IPS-18c (cell line): ENCODE data around the gene KRTAP10-9.
"Not testable (repeated sequence)": the region's sequence is repeated elsewhere in the genome, so short reads cannot be mapped to it uniquely, and the experiment has no call there.

Experiments
- H3K4me3 ChIP-seq: 2 replicates; pipeline ENCODE4 v1.7.0; 2013; ENCODE audit warnings: low read depth, mild to moderate bottlenecking, low read length, moderate library complexity; ENCODE audit not compliant: insufficient read depth
- H3K9me3 ChIP-seq: one replicate; pipeline ENCODE4 v1.6.1; 2013; ENCODE audit warnings: mild to moderate bottlenecking, low read length, moderate library complexity; ENCODE audit not compliant: control insufficient read depth, insufficient read depth

The KRTAP10-9 gene, protein sequence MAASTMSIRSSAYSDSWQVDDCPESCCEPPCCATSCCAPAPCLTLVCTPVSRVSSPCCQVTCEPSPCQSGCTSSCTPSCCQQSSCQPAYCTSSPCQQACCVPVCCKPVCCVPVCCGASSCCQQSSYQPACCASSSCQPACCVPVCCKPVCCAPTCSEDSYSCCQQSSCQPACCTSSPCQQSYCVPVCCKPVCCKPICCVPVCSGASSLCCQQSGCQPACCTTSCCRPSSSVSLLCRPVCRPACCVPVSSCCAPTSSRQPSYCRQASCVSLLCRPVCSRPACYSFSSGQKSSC

DNA sequence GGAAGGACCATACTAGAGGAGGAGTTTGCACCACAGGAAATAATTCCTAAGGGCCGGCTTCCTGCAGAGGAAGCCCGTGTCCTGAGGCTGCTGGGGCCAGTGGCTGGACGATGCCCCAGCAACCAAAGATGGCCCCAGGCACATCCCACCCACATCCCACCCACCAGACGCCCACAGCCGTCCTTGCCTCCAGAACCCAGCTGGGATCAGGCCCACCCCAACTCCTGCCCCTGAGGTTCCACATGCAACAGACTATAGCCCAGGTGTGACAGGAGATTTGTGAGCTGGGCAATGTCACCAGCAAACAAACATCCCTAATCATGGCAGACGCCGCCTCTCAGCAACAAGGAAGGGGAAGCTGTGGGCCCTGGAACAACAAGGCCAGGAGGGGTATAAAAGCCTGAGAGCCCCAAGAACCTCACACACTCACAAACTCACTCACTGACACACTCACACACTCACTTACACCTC is at the start of gene KRTAP10-9:
Gene KRTAP10-9 (plus strand): TSS at position 421 of the 471 bp plus-strand sequence. CDS start 79 bp downstream, outside the sequence.
- H3K9me3 ChIP-seq, result peaks cover 9% of the 10 kb centered on the region
- H3K4me3 ChIP-seq, result no peak within 1 kb of the TSS

DNA sequence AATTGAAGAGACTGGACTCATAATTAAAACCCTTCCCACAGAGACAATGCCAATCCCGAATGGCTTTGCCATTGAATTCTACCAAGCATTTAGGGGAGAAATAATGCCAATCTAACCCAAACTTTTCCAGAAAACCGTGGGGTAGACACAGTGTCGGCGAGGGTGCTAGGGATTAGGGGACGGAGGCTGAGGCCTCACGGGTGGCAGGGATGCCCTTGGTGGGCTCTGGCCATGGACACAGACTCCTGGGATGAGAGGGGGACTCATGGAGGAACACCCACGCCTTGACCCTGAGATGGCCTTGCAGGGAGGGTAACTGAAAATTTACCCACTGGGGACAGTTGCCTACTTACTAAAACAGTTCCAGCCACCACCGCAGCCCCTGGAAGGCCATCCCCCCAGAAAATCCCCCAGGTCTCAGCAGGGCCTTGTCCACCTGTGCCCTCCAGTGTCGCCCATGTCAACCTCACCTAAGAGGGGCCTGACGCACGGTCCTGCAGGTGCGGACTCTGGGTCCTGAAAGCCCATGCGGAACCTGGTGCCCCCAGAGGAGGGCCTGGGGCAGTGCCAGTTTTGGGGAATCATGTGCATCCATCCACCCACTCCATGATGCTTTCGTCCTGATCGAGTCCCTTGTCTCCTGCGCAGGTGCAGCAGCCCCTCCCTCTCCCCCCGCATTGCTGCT is 48.4 kb upstream of the KRTAP10-9 start:
- Histone ChIP-seq H3K4me3 (no peak overlapping the region), H3K9me3 (peaks cover 5% of the 10 kb centered on the region)

DNA sequence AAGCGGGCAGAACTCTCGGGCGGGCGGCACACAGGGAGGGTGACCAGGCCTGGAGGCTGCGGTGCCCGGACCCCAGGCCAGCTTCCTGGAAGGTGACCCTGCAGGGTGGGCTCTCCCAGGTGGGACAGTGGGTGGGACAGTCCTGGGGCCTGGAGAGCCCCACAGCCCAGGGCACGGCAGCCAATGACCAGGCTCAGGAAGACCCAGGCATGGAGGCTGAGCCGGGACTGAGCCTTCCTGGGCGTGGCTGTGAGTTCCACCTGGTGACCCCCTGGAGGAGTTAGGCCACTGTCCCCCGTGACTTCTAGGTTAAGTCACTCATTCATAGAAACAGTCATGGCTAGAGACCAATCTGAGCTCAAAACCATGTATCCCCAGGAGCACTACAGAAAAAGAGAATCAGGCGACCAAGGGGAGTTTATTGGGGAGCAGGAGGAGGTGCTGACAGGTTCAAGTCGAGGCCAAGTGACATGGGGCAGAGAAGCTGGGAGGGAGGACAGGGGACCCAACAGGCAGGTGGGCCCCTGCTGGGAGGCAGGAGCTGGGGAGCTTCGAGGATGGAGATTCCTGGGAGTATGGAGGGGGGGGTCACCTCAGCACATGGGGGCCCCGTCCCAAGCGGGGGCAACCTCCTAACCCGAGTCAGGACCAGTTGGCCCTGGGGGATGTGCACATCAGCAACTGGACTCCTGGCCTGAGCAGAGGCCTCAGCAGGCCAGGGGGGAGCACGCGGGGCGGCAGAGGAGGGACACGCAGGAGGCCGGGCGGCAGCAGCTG is 47.6 kb upstream of the KRTAP10-9 start:
- no peak overlapping the region for H3K4me3 ChIP-seq
- H3K9me3 ChIP-seq, result peaks cover 5% of the 10 kb centered on the region

DNA sequence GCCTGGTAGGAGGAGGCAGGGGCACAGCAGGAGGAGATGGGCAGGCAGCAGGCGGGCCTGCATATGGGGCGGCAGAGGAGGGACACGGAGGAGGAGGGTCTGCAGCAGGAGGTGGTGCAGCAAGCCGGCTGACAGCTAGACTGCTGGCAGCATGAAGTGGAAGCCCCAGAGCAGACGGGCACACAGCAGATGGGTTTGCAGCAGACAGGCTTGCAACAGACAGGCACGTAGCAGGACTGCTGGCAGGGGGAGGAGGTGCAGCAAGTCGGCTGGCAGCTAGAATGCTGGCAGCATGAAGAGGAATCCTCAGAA is 47.1 kb upstream of the KRTAP10-9 start:
- peaks cover 5% of the 10 kb centered on the region for H3K9me3 ChIP-seq
- H3K4me3 ChIP-seq, result no peak overlapping the region

DNA sequence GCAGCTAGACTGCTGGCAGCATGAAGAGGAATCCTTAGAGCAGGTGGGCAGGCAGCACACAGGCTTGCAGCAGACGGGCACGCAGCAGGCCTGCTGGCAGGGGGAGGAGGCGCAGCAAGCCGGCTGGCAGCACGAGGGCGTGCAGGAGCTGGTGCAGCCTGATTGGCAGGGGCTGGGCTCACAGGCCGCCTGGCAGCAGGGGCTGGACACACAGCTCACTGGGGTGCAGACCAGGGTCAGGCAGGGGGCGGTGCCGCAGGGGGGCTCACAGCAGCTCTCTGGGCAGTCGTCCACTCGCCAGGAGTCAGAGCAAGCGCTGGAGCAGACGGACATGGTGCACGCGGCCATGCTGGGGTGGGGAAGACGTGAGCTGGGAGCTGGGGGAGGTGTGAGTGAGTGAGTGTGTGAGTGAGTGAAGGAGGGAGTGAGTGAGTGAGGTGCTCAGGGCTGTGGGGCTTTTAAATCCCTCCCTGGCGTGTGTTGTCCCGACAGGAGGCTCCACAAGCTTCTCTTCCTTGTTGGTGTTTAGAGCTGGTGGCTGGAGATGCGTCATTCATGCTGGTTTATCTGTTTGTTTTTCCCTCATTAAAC is 46.6 kb upstream of the KRTAP10-9 start, which contains the start of gene KRTAP10-5:
Gene KRTAP10-5 (minus strand): TSS at position 374 of the 591 bp plus-strand sequence. CDS start 26 bp downstream, at position 348.
- not testable (repeated sequence) for H3K4me3 ChIP-seq, H3K9me3 ChIP-seq

DNA sequence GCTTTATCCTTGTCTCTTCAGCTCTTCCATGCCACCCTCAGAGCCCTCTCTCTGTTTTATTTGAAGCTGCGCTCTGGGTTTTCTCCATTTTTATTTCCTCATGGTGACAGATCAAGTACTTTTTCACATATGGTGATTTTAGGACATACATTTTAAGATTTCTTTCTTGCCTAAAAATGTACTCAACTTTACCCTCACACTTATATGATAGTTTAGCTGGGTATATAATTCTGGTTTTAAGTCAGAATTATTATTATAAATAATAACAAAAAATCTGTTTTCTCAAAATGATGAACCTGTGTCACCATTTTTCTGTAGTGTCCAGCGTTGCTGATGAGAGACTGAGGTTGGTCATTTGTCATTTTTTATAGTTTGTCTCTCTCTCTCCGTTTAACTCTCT is 45.7 kb upstream of the KRTAP10-9 start:
- H3K9me3 ChIP-seq, result peaks cover 5% of the 10 kb centered on the region

DNA sequence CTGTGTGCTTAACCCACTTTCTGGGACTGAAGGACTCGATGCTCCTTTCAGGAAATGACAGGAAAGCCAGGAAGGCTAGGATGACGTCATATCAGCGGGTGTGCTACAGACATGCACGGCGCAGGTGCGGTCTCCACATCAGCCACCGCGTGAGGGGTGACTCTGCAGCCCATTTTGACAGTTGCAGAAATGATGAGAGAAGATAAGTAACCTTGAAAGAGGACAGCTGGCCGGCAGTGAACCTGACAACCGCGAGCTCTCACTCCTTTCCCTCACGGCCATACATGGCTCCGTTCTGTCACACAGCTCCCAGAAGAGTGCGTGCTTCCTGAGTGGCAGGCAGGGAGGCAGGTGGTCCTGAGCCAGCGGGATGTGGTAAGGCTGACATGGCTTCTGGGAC is 44.8 kb upstream of the KRTAP10-9 start:
- H3K4me3 ChIP-seq, result no peak overlapping the region
- peaks cover 5% of the 10 kb centered on the region for H3K9me3 ChIP-seq

More for the DNA sequence above, 45.7 kb upstream of the KRTAP10-9 start:
- no peak overlapping the region for H3K4me3 ChIP-seq

DNA sequence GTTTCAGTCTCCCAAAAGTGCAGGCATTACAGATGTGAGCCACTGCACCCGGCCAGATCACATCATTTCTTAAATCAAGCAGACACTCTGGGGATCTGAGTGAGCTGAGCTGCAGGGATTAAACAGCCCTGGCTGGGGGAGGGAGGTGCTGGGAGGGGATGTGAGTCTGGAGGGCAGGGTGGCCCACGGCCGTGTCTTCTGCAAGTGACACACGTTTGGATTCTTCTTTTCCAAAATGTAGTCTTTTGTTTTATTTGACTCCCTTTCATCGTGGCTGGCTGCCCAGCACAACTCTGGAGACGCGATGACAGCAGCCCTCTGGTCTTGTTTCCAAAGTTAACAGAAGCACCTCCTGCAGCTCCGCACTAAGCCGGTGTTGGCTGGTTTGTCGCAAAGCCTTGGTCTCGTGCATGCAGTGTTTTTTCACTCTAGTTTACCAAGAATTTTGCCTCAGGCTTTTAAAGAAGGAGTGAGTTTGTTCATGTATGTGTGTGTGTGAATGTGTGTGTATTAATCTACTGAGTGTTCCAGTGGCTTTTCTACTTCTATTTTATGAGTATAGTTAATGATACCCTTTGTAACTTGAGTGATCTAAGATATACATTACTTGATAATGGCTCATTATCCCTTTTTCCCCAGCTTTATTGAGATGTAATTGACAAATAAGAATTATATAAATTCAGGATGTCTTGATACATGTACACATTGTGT is 43.6 kb upstream of the KRTAP10-9 start:
- H3K4me3 ChIP-seq, result no peak overlapping the region
- H3K9me3 ChIP-seq, result peaks cover 2% of the 10 kb centered on the region

DNA sequence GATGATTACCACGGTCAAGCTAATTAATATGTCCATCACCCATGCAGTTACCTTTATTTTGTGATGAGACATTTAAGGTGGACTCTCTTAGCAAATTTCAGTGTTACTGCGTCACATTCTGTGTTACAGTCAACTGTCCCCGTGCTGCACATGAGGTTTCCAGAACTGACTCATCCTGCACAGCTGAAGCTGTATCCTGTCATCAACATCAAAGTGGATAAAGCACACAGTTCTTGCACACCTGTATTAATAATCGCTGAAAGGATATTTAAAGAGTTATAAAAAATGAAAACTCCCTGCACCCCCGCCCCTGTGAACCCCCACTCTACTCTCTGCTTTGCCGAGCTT is 43.1 kb upstream of the KRTAP10-9 start:
- H3K9me3 ChIP-seq, result no peaks in the 10 kb centered on the region

DNA sequence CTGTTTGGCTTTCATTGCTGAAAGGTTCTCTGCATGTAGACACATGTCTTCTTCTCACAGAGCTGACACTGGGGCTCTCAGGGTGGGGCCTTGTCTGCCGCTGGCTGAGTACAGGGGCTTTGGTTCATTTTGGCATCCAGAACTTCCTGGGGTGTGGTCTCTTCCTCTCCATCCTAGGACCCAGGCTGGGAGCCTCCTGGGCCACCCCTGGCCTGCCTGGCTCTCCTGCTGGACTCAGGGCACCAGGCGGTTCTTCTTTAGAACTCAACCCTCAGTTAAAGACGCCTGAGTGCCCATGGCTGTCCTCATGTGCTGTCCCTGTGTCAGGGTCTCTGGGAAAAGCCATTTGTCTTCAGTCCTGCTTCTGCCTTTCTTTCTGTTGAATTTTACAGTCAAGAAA is 41.0 kb upstream of the KRTAP10-9 start:
- Histone ChIP-seq H3K9me3 (no peaks in the 10 kb centered on the region), H3K4me3 (no peak overlapping the region)

More for the DNA sequence above, 43.1 kb upstream of the KRTAP10-9 start:
- no peak overlapping the region for H3K4me3 ChIP-seq

DNA sequence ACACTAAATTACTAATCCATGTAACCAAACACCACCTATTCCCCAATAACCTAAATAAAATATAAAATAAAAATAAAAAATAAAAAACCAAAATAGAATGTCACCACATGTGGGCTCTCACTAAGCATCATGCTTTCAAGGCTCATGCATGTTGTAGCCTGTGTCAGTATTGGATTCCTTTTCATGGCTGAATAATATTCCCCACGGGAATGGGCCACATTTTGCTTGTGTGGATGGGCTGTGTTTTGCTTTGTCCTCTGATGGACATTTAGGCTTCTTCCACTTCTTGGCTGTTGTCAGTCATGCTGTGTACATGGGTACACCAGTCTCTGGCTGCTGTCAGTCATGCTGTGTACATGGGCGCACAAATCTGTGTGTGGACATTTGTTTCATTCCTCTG is 37.8 kb upstream of the KRTAP10-9 start:
- Histone ChIP-seq H3K4me3 (no peak overlapping the region), H3K9me3 (no peaks in the 10 kb centered on the region)

DNA sequence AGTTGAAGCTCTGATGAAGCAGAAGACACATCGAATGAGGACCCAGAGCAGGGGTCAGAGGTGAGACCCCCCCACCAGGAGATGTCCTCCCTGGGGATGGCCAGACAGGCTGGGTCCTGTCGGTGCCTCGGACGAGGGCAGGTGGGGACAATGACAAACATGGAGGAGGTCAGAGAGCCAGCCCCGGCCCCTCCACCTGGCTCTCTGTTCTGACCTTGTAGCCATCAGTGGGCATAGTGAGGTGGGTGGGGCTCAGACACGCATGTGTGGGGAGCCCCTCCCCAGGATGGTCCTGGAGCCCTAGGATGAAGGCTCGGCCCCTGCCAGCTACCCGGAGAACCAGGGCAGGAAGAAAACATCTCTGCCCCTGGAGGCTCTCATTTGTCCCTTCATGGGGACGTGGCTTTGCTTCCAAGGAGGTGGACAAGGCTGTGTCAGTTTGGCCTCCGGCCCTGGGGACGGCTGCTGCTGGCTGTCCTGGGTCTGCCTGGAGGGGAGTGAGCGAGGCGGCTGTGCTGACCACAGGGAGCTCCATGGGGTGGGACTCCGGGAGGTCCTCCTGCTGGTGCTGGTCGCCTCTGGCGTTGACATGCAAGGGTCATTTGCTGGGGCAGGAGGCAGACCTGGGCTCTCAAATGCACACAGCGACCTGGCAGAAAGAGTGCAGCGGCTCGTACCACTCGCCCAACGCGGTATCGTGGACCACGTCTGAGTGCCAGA is 37.1 kb upstream of the KRTAP10-9 start:
- no peaks in the 10 kb centered on the region for H3K9me3 ChIP-seq
- no peak overlapping the region for H3K4me3 ChIP-seq

DNA sequence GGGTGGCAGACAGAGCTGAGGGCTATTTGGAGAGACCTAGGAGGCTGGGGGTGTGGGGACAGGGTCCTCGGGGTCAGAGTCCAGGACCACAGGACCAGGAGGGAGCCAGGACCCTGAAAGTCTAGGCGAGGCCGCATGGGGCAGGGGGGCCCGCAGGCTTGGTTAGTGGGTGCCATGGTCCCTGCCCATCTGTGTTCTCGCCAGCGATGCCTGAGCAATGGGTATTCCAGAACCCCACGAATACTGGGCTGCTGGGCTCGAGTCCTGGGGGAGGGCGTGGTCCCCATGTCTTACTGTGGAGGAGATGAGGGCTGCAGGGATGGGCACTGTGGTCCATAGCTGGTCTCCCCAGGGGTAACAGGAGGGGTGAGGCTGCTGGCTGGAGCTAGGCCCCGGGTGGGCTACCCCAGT is 36.6 kb upstream of the KRTAP10-9 start:
- no peaks in the 10 kb centered on the region for H3K9me3 ChIP-seq
- H3K4me3 ChIP-seq, result no peak overlapping the region

DNA sequence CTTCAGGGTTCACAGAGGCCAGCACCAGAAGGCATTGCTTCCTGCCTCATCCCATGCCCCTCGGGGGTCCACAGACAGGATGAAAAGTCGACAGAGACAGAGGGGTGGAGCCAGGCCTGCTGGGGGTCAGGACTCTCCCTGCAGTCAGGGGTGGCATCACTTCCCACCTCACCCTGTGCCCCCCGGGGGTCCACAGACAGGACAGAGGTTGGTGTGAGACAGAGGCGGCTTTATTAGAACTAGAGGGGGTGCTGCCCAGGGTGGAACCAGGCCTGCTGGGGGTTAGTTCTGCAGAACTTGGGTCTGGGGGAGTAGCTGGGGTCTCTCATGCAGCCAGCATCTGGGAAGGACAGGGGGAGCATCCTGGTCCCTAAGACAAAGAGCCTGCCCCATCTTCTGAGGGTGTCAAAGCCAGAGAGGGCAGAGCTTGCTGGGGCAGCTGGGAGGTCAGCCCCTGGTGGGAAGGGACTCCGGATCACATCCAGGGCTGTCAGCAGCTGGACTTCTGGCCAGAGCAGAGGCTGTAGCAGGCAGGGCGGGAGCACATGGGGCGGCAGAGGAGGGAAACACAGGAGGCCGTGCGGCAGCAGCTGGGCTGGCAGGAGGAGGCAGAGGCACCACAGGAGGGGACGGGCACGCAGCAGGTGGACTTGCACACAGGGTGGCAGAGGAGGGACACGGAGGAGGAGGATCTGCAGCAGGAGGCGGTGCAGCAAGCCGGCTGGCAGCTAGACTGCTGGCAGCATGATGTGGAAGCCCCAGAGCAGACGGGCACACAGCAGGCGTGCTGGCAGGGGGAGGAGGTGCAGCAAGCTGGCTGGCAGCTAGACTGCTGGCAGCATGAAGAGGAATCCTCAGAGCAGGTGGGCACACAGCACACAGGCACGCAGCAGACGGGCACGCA is 35.7 kb upstream of the KRTAP10-9 start:
- not testable (repeated sequence) for H3K4me3 ChIP-seq

DNA sequence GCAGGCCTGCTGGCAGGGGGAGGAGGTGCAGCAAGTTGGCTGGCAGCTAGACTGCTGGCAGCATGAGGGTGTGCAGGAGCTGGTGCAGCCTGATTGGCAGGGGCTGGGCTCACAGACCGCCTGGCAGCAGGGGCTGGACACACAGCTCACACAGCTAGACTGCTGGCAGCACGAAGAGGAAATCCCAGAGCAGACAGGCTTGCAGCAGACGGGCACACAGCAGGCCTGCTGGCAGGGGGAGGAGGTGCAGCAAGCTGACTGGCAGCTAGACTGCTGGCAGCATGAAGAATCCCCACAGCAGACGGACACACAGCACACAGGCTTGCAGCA is 35.1 kb upstream of the KRTAP10-9 start:
- not testable (repeated sequence) for H3K4me3 ChIP-seq, H3K9me3 ChIP-seq

More for the DNA sequence above, 35.7 kb upstream of the KRTAP10-9 start:
- not testable (repeated sequence) for H3K9me3 ChIP-seq
